Smooth muscle cell of the brain vasculature (primary cell): ENCODE measurements around the gene ADCY10.
"Not testable (repeated sequence)": the region's sequence is repeated elsewhere in the genome, so short reads cannot be mapped to it uniquely, and the experiment has no call there.

Experiments used
- DNase-seq: peaks from one replicate; pipeline ENCODE4 v3.0.0-alpha.2; 2012; ENCODE audit warnings: low read depth, low spot score

The ADCY10 gene, protein sequence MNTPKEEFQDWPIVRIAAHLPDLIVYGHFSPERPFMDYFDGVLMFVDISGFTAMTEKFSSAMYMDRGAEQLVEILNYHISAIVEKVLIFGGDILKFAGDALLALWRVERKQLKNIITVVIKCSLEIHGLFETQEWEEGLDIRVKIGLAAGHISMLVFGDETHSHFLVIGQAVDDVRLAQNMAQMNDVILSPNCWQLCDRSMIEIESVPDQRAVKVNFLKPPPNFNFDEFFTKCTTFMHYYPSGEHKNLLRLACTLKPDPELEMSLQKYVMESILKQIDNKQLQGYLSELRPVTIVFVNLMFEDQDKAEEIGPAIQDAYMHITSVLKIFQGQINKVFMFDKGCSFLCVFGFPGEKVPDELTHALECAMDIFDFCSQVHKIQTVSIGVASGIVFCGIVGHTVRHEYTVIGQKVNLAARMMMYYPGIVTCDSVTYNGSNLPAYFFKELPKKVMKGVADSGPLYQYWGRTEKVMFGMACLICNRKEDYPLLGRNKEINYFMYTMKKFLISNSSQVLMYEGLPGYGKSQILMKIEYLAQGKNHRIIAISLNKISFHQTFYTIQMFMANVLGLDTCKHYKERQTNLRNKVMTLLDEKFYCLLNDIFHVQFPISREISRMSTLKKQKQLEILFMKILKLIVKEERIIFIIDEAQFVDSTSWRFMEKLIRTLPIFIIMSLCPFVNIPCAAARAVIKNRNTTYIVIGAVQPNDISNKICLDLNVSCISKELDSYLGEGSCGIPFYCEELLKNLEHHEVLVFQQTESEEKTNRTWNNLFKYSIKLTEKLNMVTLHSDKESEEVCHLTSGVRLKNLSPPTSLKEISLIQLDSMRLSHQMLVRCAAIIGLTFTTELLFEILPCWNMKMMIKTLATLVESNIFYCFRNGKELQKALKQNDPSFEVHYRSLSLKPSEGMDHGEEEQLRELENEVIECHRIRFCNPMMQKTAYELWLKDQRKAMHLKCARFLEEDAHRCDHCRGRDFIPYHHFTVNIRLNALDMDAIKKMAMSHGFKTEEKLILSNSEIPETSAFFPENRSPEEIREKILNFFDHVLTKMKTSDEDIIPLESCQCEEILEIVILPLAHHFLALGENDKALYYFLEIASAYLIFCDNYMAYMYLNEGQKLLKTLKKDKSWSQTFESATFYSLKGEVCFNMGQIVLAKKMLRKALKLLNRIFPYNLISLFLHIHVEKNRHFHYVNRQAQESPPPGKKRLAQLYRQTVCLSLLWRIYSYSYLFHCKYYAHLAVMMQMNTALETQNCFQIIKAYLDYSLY (N-terminal part only)

DNA sequence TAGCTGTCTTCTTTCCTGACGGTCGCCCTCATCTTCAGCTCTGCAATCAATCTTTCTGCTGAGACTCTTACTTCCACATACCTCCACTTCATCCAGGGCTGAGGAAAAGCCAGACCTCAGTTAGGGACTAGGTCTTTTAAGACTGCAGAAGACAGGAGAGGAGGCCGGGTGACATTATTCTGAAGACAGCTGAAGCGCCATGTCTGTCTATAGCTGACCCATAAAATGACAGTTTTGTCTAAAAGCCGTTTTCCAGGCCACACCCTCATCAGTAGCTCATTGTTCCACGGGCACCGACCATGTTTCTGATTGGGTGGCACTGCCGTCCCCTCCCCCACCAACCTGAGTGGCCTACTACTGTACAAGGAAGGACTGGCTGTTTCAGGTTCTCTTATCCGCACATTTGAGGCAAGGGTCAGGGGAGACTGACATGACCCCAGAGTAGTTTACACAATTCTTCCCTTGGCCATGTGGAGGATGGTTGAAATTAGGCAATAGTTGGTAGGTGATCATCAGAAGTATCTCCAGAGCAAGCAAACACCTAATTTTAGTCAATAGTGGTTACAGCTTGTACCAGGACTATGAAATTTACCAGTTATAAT lies at the start of gene ADCY10:
TSS of gene ADCY10 (minus strand) at position 240 of the 602 bp plus-strand sequence. CDS start 8,994 bp downstream, outside the sequence.
- no peak for DNase-seq

DNA sequence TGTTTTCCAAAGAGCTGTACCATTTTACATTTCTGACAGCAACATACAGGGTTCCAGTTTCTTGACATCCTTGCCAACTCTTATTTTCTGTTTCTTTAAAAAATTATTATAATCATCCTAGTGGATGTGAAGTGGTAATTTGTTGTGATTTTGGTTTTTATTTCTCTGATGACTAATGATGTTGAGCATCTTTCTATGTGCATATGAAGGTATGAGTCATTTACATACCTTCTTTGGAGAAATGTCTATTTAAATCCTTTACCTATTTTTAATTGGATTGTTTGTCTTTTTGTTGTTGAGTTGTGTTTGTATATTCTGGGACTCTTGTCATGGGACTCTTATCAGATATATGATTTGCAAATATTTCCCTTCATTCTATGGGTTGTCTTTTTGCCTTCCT lies 43.8 kb upstream of the ADCY10 start:
- DNase-seq: no peak

DNA sequence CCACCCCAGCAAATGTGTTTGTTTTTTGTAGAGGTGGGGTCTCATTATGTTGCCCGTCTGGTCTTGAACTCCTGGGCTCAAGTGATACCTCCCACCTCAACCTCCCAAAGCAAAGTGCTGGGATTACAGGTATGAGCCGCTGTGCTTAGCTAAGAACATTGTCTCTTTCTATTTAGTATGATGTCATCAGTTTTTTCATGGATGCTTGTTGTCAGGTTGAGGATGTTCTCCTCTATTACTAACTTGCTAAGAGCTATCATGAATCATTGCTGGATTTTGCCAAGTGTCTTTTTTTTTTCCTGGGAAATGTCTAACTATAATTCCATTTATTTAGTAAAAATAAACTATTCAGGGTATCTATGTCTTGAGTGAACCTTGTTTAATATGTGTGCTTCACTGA lies 42.0 kb upstream of the ADCY10 start:
- no peak for DNase-seq

DNA sequence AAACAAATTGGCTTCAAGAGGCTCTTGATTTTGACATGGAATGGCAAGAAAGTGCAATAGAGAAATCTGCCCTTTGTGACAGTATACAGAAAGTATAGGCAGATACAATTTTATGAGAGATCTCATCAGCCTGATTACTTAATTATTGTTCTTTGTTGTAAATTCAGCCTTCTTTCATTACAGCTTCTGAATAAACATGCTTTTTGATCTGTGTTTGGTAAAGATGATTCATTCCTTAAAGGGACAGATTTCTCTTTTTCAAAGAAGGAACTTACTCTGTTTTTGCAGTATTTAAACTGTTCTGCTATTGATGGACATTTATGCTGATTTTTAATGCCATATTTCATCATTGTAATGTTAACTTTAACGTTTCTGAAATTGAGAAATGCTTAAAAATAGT lies 36.6 kb upstream of the ADCY10 start:
- no peak for DNase-seq

DNA sequence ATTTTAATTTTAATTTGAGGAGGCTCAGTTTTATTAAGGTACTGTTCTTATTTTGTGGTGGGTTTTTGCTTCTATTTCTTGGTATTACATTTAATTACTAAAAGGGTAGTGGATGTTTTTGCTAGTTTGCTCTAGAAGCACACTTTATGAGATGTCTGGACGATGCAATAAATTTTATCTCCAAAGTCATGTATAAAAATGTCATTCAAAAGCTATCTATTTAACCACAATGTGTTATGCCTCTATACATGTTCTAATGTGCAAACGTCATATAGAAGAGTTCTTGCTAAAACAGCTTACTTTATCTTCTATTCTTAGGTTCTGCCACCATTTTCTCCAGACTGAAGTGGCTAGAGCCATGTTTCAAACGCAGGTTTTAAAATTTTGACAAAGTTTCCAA lies 35.9 kb upstream of the ADCY10 start:
- no peak for DNase-seq

DNA sequence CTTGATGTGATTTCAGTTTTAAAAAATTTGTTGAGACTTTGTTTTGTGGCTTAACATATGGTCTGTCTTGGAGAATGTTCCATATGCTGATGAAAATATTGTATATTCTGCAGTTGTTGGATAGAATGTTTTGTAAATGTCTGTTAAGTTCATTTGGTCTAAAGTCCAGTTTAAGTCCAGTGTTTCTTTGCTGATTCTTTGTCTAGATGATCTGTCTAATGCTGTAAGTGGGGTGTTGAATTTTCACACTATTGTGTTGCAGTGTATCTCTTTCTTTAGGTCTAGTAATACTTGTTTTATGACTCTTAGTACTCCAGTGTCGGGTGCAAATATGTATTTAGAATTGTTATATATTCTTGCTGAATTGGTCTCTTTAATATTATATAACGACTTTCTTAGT lies 33.8 kb upstream of the ADCY10 start:
- no peak for DNase-seq

DNA sequence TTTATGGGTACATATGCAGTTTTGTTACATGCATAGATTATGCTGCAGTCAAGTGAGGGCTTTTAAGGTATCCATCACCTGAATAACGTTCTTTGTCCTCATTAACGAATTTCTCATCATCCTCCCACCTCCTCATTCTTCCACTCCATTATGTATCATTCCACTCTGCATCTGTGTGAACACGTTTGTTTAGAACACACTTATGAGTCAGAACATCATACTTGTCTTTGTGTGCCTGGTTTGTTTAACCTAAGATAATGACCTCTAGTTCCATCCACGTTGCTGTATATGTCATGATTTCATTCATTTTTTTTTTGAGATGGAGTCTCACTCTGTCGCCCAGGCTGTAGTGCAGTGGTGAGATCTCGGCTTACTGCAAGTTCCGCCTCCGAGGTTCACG lies 29.6 kb upstream of the ADCY10 start:
- DNase-seq: no peak

DNA sequence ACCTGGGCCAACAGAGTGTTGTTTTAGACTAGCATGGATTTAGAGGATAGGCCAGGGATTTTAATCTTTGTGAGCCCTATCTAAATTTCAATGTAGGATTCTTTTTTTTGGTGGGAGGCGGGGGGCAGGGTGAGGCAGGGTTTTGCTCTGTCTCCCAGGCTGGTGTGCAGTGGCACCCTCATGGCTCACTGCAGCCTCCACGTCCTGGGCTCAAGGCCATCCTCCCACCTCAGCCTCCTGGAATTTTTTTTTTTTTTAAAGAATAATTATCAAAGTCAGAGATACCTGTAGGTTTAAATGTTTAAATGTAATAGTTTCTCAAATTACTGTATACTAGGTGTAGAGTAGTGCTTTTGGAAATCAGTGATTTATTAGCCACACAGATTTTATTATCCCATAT lies 26.3 kb upstream of the ADCY10 start:
- no peak for DNase-seq

DNA sequence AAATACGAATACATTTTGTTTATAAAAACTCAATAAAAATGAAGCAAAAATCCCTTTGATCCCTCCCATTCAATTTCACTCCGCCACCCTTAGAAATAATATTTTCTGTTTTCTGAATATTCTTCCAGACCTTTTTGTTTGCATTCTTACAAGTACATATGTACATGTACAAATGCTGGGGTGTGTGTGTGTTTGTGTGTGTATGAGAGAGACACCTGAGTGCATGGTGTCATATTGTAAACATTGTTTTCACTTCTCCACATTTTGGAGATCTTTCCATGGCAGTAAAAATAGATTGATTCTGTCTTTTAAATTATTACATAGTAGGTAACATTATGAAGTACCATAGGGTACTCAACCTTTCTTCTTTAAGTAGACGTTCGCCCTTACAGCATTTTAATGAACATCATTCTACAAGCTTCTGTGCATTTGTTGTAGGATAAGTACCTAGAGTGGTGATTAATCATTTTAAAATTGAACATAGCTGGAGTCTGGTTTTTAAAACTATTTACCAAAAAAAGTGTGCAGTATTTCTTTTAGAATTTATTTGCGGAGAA lies 24.2 kb upstream of the ADCY10 start:
- no peak for DNase-seq

DNA sequence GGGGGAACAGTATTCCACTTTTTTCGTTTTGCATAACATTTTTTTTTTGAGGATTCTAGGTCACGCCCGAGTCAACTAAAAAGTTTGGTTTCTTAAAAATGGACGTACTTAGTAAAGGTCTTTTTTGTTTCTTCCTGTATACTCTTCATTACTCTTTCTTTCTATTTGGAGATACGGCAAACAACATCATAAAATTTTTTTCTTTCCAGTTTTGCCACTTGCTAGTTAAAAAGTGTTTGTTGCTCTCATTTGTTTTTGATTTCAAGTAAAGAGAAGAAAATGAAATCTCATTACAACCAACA lies 23.7 kb upstream of the ADCY10 start:
- no peak for DNase-seq

DNA sequence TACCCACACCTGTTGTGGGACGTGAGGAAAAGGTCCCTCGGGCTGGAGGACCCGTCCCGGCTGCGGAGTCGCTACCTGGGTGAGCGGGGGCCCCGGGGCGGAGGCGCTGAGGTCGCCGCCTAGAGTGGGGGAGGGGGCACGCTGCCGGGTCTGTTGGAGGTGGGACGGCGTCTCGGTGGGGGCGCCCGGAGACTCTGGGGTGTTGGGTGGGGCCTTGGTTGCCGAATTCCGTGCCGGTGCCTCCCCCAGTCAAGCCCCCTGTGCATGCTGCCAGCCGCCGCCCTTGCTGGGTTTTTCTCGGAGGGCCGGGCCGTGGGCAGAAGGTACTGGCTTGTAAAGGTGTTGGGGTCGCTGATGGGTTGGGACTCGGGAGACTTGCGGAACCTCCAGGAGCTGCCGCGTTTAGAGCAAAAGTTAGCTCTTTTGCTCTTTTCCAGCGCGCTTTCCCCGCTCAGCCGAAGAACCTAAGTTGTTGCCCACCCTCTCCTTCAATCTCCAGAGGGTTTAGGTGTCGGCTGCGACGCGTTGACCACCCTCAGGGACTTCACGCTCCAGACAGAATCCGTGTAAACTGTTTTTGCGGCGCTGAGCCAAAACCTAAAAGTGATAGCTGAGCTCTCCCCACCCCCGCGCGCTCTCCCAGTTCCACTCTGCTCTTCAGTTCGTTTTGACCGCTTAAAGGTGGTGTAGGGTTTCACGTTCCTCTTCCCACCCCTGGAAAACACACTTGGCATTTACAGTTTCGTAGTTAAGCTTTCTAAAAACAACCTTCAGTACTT lies 23.2 kb upstream of the ADCY10 start, which contains the start of gene MPC2:
TSS of gene MPC2 (minus strand) at position 143 of the 779 bp plus-strand sequence. CDS start 1,231 bp downstream, outside the sequence.
- DNase-seq: peak; percentile 24

DNA sequence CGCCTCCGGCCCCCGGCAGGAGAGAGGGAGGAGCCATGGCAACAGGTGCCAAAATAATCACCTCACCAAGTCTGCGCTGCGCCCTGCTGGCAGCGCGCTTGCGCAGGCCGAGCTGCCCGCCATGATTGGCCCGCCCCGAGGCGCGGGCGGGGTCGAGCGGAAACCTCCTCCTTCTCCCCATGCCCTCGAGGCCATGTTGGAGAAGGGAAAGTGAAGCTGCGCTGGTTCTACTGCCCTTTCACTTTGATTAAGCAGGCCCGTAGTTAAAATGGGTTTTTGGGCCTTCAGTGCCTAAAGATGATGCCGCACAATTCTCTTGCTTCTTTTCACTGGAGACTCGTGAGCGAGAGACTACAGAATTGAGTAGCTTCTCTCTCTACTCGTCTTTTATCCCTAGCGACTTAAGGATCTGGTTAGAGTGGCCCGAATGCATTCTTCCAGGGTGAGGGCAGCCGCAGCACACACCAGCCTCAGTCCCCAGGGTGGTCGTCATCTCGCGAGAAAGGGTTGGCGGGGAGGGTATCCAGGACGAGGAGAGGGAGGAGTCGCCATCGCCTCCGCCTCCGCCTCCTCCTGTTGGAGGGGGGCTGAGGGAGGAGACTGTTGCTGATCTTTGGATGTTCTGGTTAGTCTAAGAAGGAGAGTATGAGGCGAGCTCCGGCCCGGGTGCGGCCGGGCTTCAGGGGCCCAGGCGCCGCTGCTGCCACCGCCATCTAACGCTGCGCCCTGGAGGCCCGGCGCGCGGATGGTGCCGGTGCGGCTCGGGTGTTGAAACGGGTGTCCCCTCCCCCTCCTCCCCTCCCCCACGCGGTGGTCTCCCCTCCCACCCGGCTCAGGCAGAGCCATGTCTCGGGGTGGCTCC lies 22.4 kb upstream of the ADCY10 start, which contains the start of gene DCAF6:
TSS of gene DCAF6 (plus strand) at position 616 of the 862 bp plus-strand sequence. CDS start at position 845, 229 bp downstream.
- peak; percentile 95 for DNase-seq

DNA sequence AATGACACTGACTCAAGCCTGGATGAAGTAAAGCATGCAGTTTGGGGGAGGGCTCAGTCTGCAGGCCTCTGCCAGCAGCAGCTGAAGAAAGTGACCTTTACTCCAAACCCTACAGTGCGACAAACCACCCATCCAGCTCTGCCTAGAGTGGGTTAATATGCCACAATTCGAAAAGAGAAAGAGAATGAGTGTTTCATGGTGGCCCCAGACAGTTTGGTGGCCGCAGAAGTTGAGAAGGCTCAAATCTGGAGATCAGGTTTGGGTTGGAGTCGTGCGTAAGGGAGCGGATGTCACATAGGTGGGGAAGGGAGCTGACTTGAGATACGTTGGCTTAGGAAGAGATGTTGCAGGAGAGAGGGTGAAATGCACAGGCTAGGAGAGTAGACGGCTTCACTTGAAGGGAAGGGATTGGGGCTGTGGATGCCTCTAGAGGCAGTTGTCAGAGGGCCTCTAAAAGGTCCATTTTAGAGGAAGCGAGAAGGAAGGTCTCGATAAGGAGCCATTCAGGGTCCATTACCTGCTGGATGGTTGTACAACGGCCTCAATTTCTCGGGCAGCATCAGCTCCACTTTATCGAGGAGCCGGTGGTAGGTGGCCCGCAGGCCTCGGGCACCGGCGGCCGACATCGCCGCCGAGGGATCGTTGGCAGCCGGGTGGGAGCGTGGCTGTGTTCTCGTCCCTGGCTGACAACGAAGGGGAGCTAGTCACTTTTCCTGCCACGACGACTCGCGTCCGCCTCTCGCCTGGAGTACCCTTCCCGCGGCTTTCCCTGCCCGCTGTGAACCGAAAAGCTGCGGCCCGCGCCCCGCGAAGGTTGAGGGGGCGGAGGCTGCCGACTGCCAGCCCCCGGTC lies 21.5 kb upstream of the ADCY10 start:
- peak; percentile 10 for DNase-seq

DNA sequence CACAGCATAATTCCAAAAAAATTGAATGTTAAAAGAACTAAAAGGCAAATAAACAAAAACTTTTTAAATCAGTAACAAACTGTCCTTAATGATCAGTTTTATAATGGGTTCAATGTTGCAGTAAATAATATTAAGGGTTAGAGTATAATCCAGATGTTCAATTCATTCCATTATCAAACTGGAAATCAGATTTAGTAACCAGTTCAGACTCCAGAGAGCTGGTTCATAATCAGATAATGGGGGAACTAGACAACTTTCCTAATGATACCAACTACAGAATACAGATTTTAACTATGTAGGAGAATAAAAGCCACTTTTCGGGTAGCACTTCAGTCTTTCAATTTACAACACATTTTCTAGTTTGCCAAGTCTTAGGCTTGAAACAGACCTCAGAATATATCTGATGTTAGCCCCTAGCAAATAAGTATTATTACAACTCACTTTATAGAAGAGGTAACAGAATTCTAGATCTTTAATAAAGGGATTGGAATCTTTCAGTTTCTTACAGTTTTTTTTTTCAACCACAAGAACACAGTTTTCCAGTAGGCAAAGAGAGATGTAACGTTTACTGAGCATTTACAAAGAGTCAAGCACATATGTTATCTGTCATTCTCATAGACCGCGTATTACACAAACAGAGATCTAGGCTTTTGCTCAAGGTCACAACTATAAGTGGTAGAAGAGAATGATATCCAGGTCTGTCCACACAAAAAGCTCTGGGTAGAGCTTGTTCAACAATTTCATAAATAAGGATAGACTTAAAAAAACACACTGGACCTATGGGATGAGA lies 20.7 kb upstream of the ADCY10 start:
- DNase-seq: peak; percentile 13

DNA sequence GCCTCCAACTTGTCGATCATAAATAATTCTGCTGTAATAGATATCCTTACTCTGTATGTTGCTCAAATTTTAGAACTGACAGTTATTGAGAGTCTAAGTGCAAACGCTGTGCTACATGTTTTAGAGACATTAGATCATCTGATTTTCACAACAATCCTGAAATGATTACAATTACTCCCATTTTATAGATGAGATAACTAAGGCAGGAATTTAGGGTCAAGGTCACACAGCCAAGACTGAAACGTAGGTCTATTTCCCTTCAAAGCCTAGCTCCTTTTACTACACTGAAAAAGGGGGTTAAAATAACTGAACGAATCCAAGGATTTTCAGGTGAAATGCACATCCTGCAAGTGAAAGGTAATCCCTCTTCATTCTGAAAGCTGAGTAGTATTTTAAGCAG lies 19.9 kb upstream of the ADCY10 start:
- DNase-seq: no peak

DNA sequence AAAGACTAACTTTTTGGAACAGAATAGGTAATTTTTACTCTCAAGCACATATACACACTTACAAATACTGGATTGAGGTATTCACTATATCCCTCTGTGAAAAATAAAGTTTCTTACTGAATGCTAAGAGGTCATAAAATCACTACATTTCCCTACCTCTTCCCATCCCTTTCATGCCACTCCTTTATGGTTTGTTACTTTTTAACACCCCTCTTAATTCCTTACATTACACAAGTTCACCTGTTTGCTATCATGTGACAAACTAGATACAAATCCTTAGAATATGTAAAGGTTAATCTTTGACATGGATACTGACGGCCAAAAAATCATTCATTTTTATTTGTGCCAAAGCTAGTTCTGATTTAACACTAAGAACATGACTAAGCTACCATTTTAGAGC lies 15.8 kb upstream of the ADCY10 start:
- no peak for DNase-seq

DNA sequence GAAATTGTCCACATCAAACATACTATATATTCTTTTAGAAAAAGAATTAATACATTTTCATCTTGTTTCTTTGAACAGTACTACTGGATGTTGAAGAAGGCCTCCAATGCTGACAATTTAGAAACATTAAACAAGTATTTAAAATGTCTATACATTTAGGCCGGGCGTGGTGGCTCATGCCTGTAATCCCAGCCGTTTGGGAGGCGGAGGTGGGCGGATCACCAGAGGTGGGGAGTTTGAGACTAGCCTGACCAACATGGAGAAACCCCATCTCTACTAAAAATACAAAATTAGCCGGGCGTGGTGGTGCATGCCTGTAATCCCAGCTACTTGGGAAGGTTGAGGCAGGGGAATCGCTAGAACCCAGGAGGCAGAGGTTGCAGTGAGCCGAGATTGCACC lies 15.0 kb upstream of the ADCY10 start:
- not testable (repeated sequence) for DNase-seq

DNA sequence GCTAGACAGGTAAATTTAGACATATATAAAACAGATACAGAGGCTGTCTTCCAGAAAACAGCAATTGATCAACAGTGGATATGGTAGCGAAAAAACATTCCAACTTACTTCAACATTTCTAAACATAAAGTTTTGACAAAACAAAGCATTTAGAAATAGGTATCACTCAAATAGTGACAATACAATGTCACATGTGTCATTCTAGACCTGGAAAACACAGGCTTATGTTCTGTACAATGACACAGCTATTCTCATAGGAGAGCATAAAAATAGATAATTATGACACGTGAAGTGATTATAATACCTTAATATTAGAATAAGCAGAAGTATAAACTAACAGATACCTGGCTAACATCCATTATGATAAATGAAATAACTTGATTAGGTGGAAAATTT lies 14.5 kb upstream of the ADCY10 start:
- DNase-seq: no peak
